SJSA1 (cell line): ENCODE data around the gene DIP2C. TPM values are rescaled to one million over a fixed set of nuclear protein-coding genes. Genes with fewer than 3 reads are reported as not detected.
"Not testable (repeated sequence)": the region's sequence is repeated elsewhere in the genome, so short reads cannot be mapped to it uniquely, and the experiment has no call there.

ENCODE experiments used
- DNase-seq, 2 experiments: peaks; one replicate each; pipeline ENCODE4 v3.0.0-alpha.2; 2015 to 2020; ENCODE audit warnings: low spot score in 2 of 2, low read depth in 1 of 2
- H3K27ac ChIP-seq: fragments of 250-450 bp; sonication (Bioruptor Pico); 2 replicates; pipeline ENCODE4 v1.5.1; 2020; ENCODE audit warnings: mild to moderate bottlenecking, moderate library complexity
- H3K27me3 ChIP-seq: fragments of 250-450 bp; sonication (Bioruptor Pico); replicated peaks from 2 replicates; pipeline ENCODE4 v1.5.1; 2020; ENCODE audit warnings: mild to moderate bottlenecking, moderate library complexity
- H3K36me3 ChIP-seq: fragments of 250-450 bp; sonication (Bioruptor Pico); 2 replicates; pipeline ENCODE4 v1.5.1; 2020; ENCODE audit warnings: mild to moderate bottlenecking
- H3K4me1 ChIP-seq: fragments of 250-450 bp; sonication (Bioruptor Pico); replicated peaks from 2 replicates; pipeline ENCODE4 v1.6.1; 2021; ENCODE audit warnings: mild to moderate bottlenecking
- H3K4me3 ChIP-seq: fragments of 250-450 bp; sonication (Bioruptor Pico); 2 replicates; pipeline ENCODE4 v1.5.1; 2020; ENCODE audit warnings: mild to moderate bottlenecking
- H3K9me3 ChIP-seq: fragments of 250-450 bp; sonication (Bioruptor Pico); replicated peaks from 2 replicates; pipeline ENCODE4 v1.5.1; 2020; ENCODE audit warnings: mild to moderate bottlenecking
- total RNA-seq: library from RNA; depleted of rRNA; stranded (reverse); fragments of >200 nt; shearing (Covaris generic); gene quantifications from 2 replicates; pipeline ENCODE4 v1.2.3, GENCODE V29; 2014

DIP2C gene
- total RNA-seq, 1 experiment from 2014 or later: 17.5 TPM

- Histone ChIP-seq H3K27ac (peak overlapping the region; percentile 56), H3K4me1 (peaks cover 3% of the 10 kb centered on the region), H3K36me3 (peaks cover 49% of the 10 kb centered on the region), H3K27me3 (no peaks in the 10 kb centered on the region), H3K9me3 (no peaks in the 10 kb centered on the region), H3K4me3 (peak overlapping the region; percentile 42)
- DNase-seq: peak; percentile 51 to 59
These were observed 205.0 kb downstream of the DIP2C start for GRCh38 chr10:484441-484924.

GRCh38 chr10:483261-483660, 206.2 kb downstream of the DIP2C start:
- H3K36me3 ChIP-seq: peaks cover 49% of the 10 kb centered on the region
- H3K27me3 ChIP-seq: no peaks in the 10 kb centered on the region
- no peak overlapping the region for H3K27ac ChIP-seq
- H3K4me3 ChIP-seq: no peak overlapping the region
- H3K9me3 ChIP-seq: no peaks in the 10 kb centered on the region
- H3K4me1 ChIP-seq: peaks cover 3% of the 10 kb centered on the region
- no peak for DNase-seq

- H3K4me1 ChIP-seq: peaks cover 3% of the 10 kb centered on the region
- peaks cover 49% of the 10 kb centered on the region for H3K36me3 ChIP-seq
- no peak overlapping the region for H3K4me3 ChIP-seq
- H3K27ac ChIP-seq: no peak overlapping the region
- no peaks in the 10 kb centered on the region for H3K9me3 ChIP-seq
- no peaks in the 10 kb centered on the region for H3K27me3 ChIP-seq
- DNase-seq: no peak
These were observed 206.6 kb downstream of the DIP2C start for GRCh38 chr10:482848-483247.

GRCh38 chr10:482051-482501, 207.4 kb downstream of the DIP2C start:
- no peak overlapping the region for H3K4me3 ChIP-seq
- H3K36me3 ChIP-seq: peaks cover 49% of the 10 kb centered on the region
- no peaks in the 10 kb centered on the region for H3K27me3 ChIP-seq
- no peak for DNase-seq
- no peaks in the 10 kb centered on the region for H3K9me3 ChIP-seq
- peaks cover 3% of the 10 kb centered on the region for H3K4me1 ChIP-seq
- no peak overlapping the region for H3K27ac ChIP-seq

GRCh38 chr10:481628-482027, 207.8 kb downstream of the DIP2C start:
- no peaks in the 10 kb centered on the region for H3K9me3 ChIP-seq
- H3K4me1 ChIP-seq: peaks cover 3% of the 10 kb centered on the region
- no peak overlapping the region for H3K27ac ChIP-seq
- no peak overlapping the region for H3K4me3 ChIP-seq
- no peak for DNase-seq
- peaks cover 52% of the 10 kb centered on the region for H3K36me3 ChIP-seq
- H3K27me3 ChIP-seq: no peaks in the 10 kb centered on the region

GRCh38 chr10:480928-481552, 208.4 kb downstream of the DIP2C start:
- Histone ChIP-seq H3K27me3 (no peaks in the 10 kb centered on the region), H3K4me1 (peaks cover 3% of the 10 kb centered on the region), H3K27ac (no peak overlapping the region), H3K36me3 (peaks cover 58% of the 10 kb centered on the region), H3K9me3 (no peaks in the 10 kb centered on the region), H3K4me3 (no peak overlapping the region)
- no peak for DNase-seq

- Histone ChIP-seq H3K27me3 (no peaks in the 10 kb centered on the region), H3K4me1 (peaks cover 3% of the 10 kb centered on the region; the same call in 1 of the 2 replicates), H3K36me3 (peaks cover 57% of the 10 kb centered on the region), H3K9me3 (no peaks in the 10 kb centered on the region), H3K27ac (no peak overlapping the region), H3K4me3 (no peak overlapping the region)
- DNase-seq: no peak
These were observed 209.0 kb downstream of the DIP2C start for GRCh38 chr10:480498-480927.

- H3K4me1 ChIP-seq, H3K27me3 ChIP-seq: not testable (repeated sequence)
These were observed 209.6 kb downstream of the DIP2C start for GRCh38 chr10:479706-480497.

GRCh38 chr10:478471-479245, 210.8 kb downstream of the DIP2C start:
- Histone ChIP-seq H3K9me3 (no peaks in the 10 kb centered on the region), H3K4me1 (no peaks in the 10 kb centered on the region), H3K4me3 (no peak overlapping the region), H3K36me3 (peaks cover 53% of the 10 kb centered on the region), H3K27ac (no peak overlapping the region), H3K27me3 (no peaks in the 10 kb centered on the region)
- DNase-seq: no peak

More at GRCh38 chr10:479706-480497, 209.6 kb downstream of the DIP2C start:
- not testable (repeated sequence) for H3K9me3 ChIP-seq, H3K27ac ChIP-seq, DNase-seq, H3K4me3 ChIP-seq
- peaks cover 54% of the 10 kb centered on the region for H3K36me3 ChIP-seq

GRCh38 chr10:477620-478019, 211.8 kb downstream of the DIP2C start:
- no peak for DNase-seq
- Histone ChIP-seq H3K4me3 (no peak overlapping the region), H3K27ac (no peak overlapping the region), H3K9me3 (no peaks in the 10 kb centered on the region), H3K36me3 (peaks cover 46% of the 10 kb centered on the region), H3K4me1 (no peaks in the 10 kb centered on the region), H3K27me3 (no peaks in the 10 kb centered on the region)

- H3K27ac ChIP-seq: no peak overlapping the region
- H3K4me3 ChIP-seq: no peak overlapping the region
- H3K4me1 ChIP-seq: no peaks in the 10 kb centered on the region
- H3K36me3 ChIP-seq: peaks cover 44% of the 10 kb centered on the region
- no peak for DNase-seq
- no peaks in the 10 kb centered on the region for H3K27me3 ChIP-seq
- no peaks in the 10 kb centered on the region for H3K9me3 ChIP-seq
These were observed 213.1 kb downstream of the DIP2C start for GRCh38 chr10:476455-476780.

- DNase-seq: no peak
- H3K36me3 ChIP-seq: peaks cover 44% of the 10 kb centered on the region
- H3K9me3 ChIP-seq: no peaks in the 10 kb centered on the region
- no peaks in the 10 kb centered on the region for H3K4me1 ChIP-seq
- H3K27ac ChIP-seq: no peak overlapping the region
- no peak overlapping the region for H3K4me3 ChIP-seq
- H3K27me3 ChIP-seq: no peaks in the 10 kb centered on the region
These were observed 213.6 kb downstream of the DIP2C start for GRCh38 chr10:475709-476454.

- H3K9me3 ChIP-seq: no peaks in the 10 kb centered on the region
- H3K4me3 ChIP-seq: no peak overlapping the region
- DNase-seq: no peak
- no peaks in the 10 kb centered on the region for H3K27me3 ChIP-seq
- peaks cover 51% of the 10 kb centered on the region for H3K36me3 ChIP-seq
- H3K27ac ChIP-seq: no peak overlapping the region
- H3K4me1 ChIP-seq: no peaks in the 10 kb centered on the region
These were observed 214.5 kb downstream of the DIP2C start for GRCh38 chr10:474946-475345.
